ENCODE results near the gene GRK7.
A peak's percentile ranks its signal among the peaks of the same experiment; 100 is the strongest.

GRCh38 chr3:141789281-141789680, 26.1 kb downstream of the GRK7 start:
- no peak for TF ChIP-seq ELK3 (CRISPR knock-in tag; IDR thresholded peaks at IDR 0.05)
- TF ChIP-seq ZNF778 (CRISPR knock-in tag; IDR thresholded peaks at IDR 0.05): no peak
- peak; percentile 9 to 43 (median 19); a peak in 2 of 6 replicates for TF ChIP-seq CTCF (IDR thresholded peaks at IDR 0.05 in 2 of 3, conservative IDR thresholded peaks at IDR 0.05 in 1 of 3; ENCODE audit: insufficient read depth in 2 of 3, low read depth in 1 of 3, low read length in 3 of 3)
- no peak for TF ChIP-seq NR2C2 (CRISPR knock-in tag; IDR thresholded peaks at IDR 0.05)
- TF ChIP-seq NR2C2 (tag; IDR thresholded peaks at IDR 0.05): no peak

Data from K562 (cell line).